NCI-H345 treated with DMSO at 0.1 percent for 48 hours (cell line): Measurements from ENCODE around the gene CD200R1L.

Experiments used
- DNase-seq: peaks from one replicate; lab custom pipeline; 2025; ENCODE audit not compliant: unreplicated experiment; lab: John Stamatoyannopoulos, UW

Gene CD200R1L

DNA sequence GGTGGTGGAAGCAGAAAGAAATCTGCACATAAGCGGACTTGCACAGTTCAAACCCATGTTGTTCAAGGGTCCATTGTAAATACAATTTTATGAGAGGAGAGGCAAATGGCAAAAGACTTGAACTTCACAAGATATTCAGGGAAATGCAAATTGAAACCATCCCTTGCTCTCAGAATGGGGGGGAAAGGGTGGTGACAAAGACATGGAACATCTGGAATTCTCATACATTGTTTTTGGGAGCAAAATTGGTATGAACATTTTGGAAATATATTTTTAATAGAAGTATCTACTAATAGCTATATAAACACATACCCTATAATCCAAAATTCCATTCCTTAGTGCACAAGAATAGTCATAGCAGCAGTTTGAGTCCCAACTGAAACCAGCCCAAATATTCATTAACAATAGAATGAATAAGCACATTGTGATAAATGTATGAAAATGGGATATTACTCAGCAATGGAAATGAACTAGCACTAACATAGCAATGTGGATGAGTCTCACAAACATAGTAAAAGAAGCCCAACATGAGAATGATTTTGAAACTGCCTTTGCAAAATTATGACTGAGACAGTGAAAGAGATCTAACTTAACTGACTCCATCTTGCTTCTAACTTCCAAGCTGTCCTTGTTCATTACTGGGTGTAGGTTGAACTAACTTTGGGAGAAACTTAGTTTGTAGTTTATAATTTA lies 77.2 kb downstream of the CD200R1L start:
- DNase-seq, result no peak

DNA sequence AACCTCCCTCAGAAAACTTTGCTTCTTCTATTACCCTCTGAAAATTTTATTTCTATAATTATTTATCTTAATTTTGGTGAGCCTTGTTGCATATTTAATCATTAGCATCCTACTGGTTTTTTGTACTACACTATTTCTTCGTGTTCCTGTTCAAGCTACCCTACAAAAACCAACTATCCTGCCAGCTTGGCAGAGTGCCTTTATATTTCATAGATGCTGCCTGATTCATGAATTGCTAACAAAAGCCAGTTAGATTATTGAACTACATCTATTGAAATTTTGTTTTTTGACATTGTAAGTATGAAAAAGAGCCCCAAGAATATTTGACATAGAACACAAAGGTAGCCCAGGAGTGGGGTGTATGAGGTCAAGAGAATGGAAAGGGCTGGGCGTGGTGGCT lies 78.9 kb downstream of the CD200R1L start:
- no peak for DNase-seq

DNA sequence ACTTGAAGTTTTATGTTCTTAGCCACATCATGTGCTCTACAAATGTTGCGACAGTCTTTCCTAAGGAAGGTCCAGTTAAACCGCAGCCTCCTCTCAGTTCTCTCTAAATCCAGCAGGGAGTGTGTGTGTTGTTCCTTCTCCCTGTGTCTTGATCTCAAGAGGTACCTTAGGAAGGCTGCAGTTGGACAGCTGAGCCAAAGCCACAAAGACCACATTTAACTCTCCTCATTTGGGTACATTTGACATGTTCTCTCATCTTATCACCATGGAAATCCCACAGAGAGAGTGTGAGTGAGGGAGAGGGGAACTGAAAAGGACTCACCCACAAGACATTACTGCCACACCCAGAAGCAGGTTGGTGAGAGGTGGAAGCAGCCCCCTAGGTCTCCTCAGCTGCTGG lies 79.5 kb downstream of the CD200R1L start:
- no peak for DNase-seq
